Measurements from ENCODE around the gene TMEM240. TPM values are rescaled to one million over a fixed set of nuclear protein-coding genes. Genes with fewer than 3 reads are reported as not detected.

Gene TMEM240
- total RNA-seq, 2 experiments from 2014 or later: 1.2 to 1.3 TPM

DNA sequence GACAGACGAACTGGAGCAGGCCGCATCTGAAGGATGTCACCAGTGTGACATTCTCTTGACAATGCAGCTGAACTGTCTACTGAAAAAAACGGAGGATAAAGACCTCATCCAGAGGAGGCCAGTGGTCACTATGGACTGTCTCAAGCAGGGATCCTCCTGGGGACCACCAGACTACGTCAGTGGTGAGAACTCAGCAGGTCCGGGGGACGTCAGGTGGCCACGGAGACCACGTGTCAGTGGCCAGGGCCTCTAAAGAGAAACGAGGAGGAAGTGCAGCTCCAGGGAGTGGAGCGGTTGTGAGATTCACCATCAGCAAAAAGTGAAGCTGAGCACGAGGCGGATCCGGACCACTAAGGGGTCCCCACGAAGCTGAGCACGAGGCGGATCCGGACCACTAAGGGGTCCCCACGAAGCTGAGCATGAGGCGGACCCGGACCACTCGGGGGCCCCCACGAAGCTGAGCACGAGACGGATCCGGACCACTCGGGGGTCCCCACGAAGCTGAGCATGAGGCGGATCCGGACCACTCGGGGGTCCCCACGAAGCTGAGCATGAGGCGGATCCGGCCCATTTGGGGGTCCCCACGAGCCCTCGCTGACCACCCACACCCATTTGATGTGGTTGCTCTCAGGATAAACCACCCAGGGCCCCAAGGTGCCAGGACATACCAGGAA, 13.5 kb upstream of the TMEM240 start:
- no peak overlapping the region for H3K4me3 Mint-ChIP-seq
- peaks cover 2% of the 10 kb centered on the region for H3K4me1 Mint-ChIP-seq
- no peak overlapping the region for H3K27ac Mint-ChIP-seq
- POLR2A ChIA-PET: no interaction called here
- DNase-seq: no peak
- H3K36me3 Mint-ChIP-seq (ENCODE audit: low read depth): no peaks in the 10 kb centered on the region
- CTCF ChIA-PET: interaction anchor here (0.5 to 1.7 kb wide), 4 partner anchors 33 to 63 kb away, joined by 3 to 5 read pairs (median 4); no protein-coding TSS in a partner anchor
- H3K9me3 Mint-ChIP-seq: no peaks in the 10 kb centered on the region
- no peaks in the 10 kb centered on the region for H3K27me3 Mint-ChIP-seq

DNA sequence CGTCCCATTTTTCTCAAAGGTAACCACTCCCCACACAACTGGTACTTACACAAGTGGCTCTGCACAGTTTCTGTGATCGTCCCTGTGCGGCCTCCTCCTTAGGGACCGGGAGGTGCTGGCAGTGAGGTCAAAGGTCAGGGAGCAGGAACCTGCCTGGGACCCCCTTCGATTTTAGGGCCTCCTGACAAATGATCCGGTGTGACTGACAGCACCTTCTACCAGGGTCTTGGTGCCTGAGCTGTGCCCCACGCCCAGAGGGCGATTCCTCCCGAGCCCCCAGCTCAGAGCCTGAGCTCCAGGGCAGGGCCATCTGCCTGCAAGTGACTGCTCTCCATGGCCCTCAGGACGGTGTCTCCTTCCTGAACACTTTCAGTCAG, 11.8 kb upstream of the TMEM240 start:
- Mint-ChIP-seq H3K4me3 (no peak overlapping the region), H3K36me3 (ENCODE audit: low read depth) (no peaks in the 10 kb centered on the region), H3K9me3 (no peaks in the 10 kb centered on the region), H3K27ac (no peak overlapping the region), H3K4me1 (peaks cover 2% of the 10 kb centered on the region), H3K27me3 (no peaks in the 10 kb centered on the region)
- POLR2A ChIA-PET: no interaction called here
- CTCF ChIA-PET: no interaction called here
- no peak for DNase-seq

DNA sequence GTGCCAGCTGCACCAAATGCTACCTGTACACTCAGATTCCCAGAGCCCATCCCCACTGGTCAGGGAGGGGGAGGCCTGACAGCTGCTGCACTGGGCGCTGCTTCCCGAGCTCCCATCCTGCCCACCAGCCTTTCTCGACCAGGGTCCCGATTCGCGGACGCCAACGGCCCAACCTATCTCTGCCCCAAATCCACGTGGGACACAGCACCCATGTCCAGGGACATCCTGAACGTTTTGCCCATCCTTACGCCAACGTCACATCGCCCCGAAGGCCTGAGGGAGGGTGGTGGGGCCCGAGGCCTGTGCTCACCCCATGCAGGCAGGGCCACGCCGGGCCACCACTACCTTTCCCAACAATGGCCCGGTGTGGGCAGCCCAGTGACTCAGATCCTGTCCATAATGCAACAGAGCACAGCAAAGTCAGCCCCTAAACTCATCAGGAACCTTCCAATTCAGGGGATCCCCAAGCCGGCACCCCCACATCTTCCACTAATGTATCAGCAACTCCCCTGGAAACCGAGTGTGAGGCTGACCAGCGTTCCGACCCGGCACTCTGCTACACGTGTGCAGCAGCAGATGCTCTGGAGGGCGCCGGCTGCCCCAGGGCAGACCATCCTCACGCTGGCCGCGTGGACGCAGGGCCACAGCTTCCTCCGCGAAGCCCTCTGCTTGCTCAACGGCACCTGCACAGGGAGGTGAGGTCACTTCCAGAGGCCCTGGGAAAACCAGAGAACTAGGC, 11.3 kb upstream of the TMEM240 start:
- Mint-ChIP-seq H3K36me3 (ENCODE audit: low read depth) (no peaks in the 10 kb centered on the region), H3K4me3 (no peak overlapping the region), H3K27ac (no peak overlapping the region), H3K4me1 (peaks cover 2% of the 10 kb centered on the region), H3K27me3 (no peaks in the 10 kb centered on the region), H3K9me3 (no peaks in the 10 kb centered on the region)
- CTCF ChIA-PET: interaction anchor here (1.1 kb wide), 1 partner anchor 77 kb away, joined by 3 read pairs; no protein-coding TSS in a partner anchor
- POLR2A ChIA-PET: no interaction called here
- DNase-seq: no peak

DNA sequence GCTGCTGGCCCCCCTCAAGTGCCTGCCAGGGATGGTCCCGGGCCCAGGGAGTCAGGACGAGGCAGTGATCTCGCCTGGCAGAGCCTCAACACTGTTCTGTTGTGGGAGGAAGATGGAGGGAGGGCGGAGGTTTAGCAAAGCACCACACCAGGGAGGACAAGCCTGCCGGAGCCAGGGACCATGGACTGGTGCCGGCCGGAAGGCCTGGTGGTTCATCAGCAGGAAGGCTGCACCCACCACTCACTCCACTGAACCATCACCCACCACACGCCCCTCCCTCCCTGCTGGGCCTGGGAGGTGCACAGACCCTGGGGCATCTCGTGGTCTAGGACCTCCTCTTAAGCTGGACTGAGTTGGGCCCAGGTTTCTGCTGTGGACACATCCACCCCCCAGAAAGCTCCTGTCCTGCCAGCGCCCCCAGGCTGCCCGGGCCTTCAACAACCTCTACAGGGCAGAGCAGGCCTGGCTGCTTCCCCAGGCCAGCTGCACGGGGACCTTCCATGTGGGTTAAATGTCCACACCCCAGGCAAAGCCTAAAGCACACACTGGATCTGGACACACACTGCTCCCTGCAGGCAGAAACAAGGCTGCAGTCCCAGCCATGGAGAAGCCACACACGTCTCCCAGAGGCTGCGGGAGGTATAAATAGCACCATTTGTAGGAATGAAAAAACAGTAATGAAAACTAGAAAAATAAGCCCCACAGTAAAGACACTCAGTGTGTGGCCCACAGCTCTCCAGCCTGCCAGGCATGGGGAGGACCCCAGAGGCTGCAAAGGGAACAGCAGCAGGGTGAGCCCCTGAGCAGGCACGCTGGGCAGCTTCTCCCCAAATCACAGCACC, 10.4 kb upstream of the TMEM240 start:
- ChIA-PET POLR2A (no interaction called here), CTCF (interaction anchor here (1.1 to 1.4 kb wide), 3 partner anchors 15 to 261 kb away, joined by 3 to 5 read pairs (median 4); no protein-coding TSS in a partner anchor)
- Mint-ChIP-seq H3K36me3 (ENCODE audit: low read depth) (no peaks in the 10 kb centered on the region), H3K27ac (no peak overlapping the region), H3K4me3 (no peak overlapping the region), H3K9me3 (no peaks in the 10 kb centered on the region), H3K27me3 (no peaks in the 10 kb centered on the region), H3K4me1 (peaks cover 2% of the 10 kb centered on the region)
- DNase-seq: no peak

DNA sequence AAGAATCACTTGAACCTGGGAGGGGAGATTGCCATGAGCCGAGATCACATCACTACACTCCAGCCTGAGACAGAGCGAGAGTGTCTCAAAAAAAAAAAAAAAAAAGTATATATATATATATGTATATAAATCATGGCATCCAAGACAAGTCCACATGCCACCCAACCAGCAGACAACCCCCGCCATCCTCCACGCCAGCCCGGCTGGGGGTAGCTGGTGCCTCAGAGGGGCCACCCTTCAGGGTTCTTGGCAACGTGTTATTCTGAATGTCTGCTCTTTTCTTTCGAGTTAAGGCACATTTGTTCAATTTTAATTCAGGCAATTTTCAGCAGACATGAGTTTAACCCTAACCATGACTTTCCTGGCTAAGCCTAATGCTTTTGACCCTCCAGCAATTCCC, 9.7 kb upstream of the TMEM240 start:
- peaks cover 2% of the 10 kb centered on the region for H3K36me3 Mint-ChIP-seq (ENCODE audit: low read depth)
- H3K4me3 Mint-ChIP-seq: no peak overlapping the region
- peaks cover 2% of the 10 kb centered on the region for H3K4me1 Mint-ChIP-seq
- no peaks in the 10 kb centered on the region for H3K27me3 Mint-ChIP-seq
- no peak for DNase-seq
- H3K9me3 Mint-ChIP-seq: no peaks in the 10 kb centered on the region
- ChIA-PET CTCF (interaction anchor here (1.2 to 1.4 kb wide), 2 partner anchors 16 to 260 kb away, joined by 4 to 5 read pairs; no protein-coding TSS in a partner anchor), POLR2A (no interaction called here)
- no peak overlapping the region for H3K27ac Mint-ChIP-seq

DNA sequence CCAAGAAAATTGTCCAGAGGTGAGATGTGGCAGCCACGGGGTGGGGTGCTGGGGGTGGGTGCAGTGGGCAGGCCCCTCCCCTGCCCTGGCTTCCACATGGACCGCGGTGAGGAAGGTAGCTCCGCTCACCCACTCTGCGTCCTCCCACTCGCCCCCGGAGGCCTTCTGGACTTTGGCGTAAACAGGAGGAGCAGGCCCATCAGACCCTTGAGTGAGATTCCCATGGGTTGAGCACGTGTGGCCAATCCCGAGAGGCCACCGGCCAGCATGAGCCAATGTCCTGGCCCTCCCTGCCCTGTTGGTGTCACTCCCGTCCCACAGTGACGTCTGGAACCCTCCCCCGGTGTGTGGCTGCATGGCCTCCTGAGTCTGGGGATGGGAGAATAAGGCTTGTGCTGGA, 8.2 kb upstream of the TMEM240 start:
- H3K9me3 Mint-ChIP-seq: no peaks in the 10 kb centered on the region
- no peak overlapping the region for H3K27ac Mint-ChIP-seq
- H3K4me1 Mint-ChIP-seq: no peaks in the 10 kb centered on the region
- H3K36me3 Mint-ChIP-seq (ENCODE audit: low read depth): peaks cover 2% of the 10 kb centered on the region
- H3K27me3 Mint-ChIP-seq: no peaks in the 10 kb centered on the region
- CTCF ChIA-PET: no interaction called here
- DNase-seq: no peak
- POLR2A ChIA-PET: no interaction called here
- H3K4me3 Mint-ChIP-seq: no peak overlapping the region

DNA sequence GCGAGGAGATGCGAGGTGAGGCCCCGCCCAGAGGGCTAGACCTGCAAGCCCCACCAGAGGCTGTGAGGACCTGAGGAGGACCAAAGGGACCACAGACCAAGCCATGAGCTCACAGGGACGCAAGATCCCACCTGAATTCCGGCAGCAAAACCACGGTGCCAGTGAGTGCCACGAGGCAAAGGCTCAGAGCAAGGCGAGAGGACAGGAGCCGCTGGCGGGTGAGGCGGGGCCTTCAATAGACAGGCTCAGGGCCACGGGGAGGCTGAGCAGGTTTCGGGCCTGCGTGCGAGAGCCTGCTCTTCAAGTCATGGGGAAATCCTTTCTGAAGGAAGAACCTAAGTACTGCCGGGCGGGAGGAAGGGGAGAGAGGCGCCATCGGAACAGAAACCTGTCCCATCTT, 7.1 kb upstream of the TMEM240 start:
- H3K27me3 Mint-ChIP-seq: no peaks in the 10 kb centered on the region
- POLR2A ChIA-PET: no interaction called here
- H3K4me1 Mint-ChIP-seq: no peaks in the 10 kb centered on the region
- peak overlapping the region; percentile 54 for H3K27ac Mint-ChIP-seq
- H3K4me3 Mint-ChIP-seq: no peak overlapping the region
- H3K9me3 Mint-ChIP-seq: no peaks in the 10 kb centered on the region
- H3K36me3 Mint-ChIP-seq (ENCODE audit: low read depth): peaks cover 7% of the 10 kb centered on the region
- CTCF ChIA-PET: no interaction called here
- DNase-seq: no peak

DNA sequence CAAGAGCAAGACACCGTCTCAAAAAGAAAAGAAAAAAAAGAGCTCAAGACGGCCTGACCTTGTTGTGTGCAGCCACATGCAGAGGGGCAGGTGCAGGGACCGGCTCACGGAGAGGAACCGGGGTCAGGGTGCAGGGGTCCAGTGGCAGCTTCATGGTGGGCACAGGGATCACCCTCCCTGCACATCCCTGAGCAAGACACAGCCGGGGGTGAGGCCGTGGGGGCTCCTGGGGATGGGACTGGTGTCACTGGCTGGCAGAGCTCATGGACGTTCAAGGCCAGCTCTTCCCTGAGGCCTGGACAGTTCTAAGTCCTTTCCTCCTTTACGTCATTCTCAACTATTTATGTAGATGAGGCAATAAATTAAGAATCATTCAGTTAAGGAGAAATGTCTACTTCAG, 6.6 kb upstream of the TMEM240 start:
- H3K27me3 Mint-ChIP-seq: no peaks in the 10 kb centered on the region
- ChIA-PET CTCF (no interaction called here), POLR2A (no interaction called here)
- H3K36me3 Mint-ChIP-seq (ENCODE audit: low read depth): peaks cover 7% of the 10 kb centered on the region
- H3K27ac Mint-ChIP-seq: peak overlapping the region; percentile 54
- DNase-seq: no peak
- no peak overlapping the region for H3K4me3 Mint-ChIP-seq
- no peaks in the 10 kb centered on the region for H3K9me3 Mint-ChIP-seq
- no peaks in the 10 kb centered on the region for H3K4me1 Mint-ChIP-seq

DNA sequence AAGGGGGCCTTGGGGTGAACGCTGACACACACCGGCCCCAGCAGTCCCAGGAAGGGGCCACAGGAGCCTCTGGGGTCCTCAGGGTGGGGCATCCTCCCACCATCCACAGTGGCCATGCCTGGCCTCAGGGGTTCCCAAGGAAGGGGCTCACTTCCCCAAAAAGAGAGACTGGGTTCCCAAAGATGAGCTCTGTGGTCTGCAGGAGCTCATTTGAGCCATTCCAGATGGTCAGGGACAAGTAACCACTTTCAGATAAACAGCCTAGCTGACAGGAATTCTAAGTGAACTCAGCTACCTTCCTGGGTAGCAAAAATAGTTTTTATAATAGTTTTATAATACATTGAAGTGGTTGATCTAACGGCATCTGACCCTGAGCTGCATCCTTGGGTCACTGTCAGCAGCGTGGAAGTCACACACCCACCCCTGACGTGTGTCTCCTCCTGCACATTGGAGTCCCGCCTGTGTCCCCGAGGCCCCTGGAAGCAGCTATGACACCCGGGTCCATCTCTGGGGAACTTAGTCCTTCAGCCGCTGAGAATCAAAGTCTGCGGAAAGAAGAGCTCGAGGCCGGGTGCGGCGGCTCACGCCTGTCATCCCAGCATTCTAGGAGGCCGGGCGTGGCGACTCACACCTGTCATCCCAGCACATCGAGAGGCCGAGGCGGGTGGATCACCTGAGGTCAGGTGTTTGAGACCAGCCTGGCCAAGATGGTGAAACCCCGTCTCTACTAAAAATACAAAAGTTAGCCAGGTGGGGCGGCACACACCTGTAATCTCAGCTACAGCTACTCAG, 5.7 kb upstream of the TMEM240 start:
- DNase-seq: no peak
- H3K36me3 Mint-ChIP-seq (ENCODE audit: low read depth): peaks cover 10% of the 10 kb centered on the region
- CTCF ChIA-PET: interaction anchor here (1.1 to 1.5 kb wide), 3 partner anchors 9 to 12 kb away, joined by 3 to 4 read pairs (median 4); no protein-coding TSS in a partner anchor
- no peak overlapping the region for H3K4me3 Mint-ChIP-seq
- H3K27me3 Mint-ChIP-seq: no peaks in the 10 kb centered on the region
- no peaks in the 10 kb centered on the region for H3K9me3 Mint-ChIP-seq
- peaks cover 3% of the 10 kb centered on the region for H3K4me1 Mint-ChIP-seq
- POLR2A ChIA-PET: no interaction called here
- H3K27ac Mint-ChIP-seq: no peak overlapping the region

DNA sequence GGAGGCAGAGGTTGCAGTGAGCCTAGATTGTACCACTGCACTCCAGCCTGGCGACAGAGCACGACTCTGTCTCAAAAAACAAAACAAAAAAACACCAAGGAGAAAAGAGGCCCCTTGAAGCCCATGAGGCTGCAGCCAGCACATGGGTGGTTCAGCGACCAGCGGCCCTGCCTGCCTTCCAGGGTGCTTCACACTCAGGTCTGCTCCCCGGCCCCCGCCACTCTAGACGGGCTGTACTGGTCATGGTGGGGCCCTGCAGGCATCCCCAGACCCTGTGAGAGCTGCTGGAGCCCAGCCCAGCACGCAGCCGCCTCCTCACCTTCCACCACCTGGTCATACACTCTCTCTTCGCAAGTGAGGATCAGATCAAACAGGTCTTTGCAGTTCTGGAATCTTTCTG, 4.1 kb upstream of the TMEM240 start:
- Mint-ChIP-seq H3K27ac (no peak overlapping the region), H3K9me3 (no peaks in the 10 kb centered on the region), H3K27me3 (no peaks in the 10 kb centered on the region), H3K36me3 (ENCODE audit: low read depth) (peaks cover 10% of the 10 kb centered on the region), H3K4me3 (no peak overlapping the region), H3K4me1 (peaks cover 3% of the 10 kb centered on the region)
- CTCF ChIA-PET: interaction anchor here (1.2 kb wide), 1 partner anchor 11 kb away, joined by 4 read pairs; no protein-coding TSS in a partner anchor
- no peak for DNase-seq
- POLR2A ChIA-PET: no interaction called here

DNA sequence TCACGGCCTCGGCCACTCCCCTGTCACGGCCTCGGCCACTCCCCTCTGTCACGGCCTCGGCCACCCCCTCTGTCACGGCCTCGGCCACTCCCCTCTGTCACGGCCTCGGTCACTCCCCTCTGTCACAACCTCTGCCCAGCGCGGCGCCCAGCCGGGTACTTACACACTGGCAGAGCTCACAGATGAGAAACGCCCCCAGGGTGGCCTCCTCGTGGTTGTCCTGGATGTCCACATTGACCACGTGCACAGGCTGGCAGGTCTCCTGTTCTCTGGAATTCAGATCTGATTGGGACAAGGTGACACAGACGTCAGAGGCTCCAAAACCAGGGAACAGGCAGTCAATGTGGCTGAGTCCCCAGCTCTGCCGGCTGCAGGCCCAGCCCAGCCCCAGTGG, 3.3 kb upstream of the TMEM240 start:
- CTCF ChIA-PET: no interaction called here
- Mint-ChIP-seq H3K27ac (no peak overlapping the region), H3K36me3 (ENCODE audit: low read depth) (peaks cover 10% of the 10 kb centered on the region), H3K27me3 (no peaks in the 10 kb centered on the region), H3K9me3 (no peaks in the 10 kb centered on the region), H3K4me3 (no peak overlapping the region), H3K4me1 (peaks cover 4% of the 10 kb centered on the region)
- POLR2A ChIA-PET: no interaction called here
- DNase-seq: no peak

DNA sequence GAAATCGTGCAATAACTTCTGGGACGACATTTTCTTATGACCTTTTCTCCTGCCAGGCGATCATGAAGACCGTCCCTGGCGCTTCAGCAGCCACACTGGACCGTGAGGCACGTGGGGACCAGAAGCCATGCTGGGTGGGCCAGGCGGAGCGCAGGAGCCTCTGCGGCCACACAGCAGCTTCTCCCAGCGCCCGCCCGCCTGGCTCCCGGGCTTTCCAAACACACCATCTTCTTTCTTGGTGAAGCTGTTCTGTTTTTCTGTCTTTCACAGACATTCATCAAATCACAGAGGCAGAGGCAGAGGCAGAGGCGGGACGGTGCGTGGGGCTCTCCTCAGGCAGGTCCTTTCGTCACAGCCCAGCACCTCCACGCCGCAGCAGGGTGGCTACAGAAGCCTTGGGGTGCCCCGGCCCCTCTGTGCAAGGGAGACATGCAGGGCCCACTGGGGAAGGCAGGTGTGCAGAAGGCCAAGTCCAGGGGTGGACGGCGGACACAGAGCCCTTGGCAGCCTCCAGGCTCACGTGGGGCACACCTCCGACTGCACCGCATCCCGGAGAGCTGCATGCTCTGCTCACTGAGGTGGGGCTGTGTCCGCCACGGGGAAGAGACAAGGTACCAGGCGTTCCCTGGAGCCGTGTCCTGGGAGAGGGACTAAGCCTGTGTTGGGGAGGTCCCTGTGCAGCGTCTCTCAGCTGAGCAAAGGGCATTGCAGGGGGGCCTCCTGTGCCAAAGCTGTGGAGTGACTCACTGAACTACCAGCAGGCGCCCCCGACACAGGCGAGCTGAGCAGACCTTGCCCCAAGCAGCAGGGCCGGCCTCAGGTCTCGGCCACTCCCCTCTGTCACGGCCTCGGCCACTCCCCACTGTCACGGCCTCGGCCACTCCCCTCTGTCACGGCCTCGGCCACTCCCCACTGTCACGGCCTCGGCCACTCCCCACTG, 2.6 kb upstream of the TMEM240 start:
- no peak overlapping the region for H3K4me3 Mint-ChIP-seq
- no peak overlapping the region for H3K27ac Mint-ChIP-seq
- no peaks in the 10 kb centered on the region for H3K9me3 Mint-ChIP-seq
- ChIA-PET CTCF (no interaction called here), POLR2A (no interaction called here)
- no peak for DNase-seq
- no peaks in the 10 kb centered on the region for H3K27me3 Mint-ChIP-seq
- H3K36me3 Mint-ChIP-seq (ENCODE audit: low read depth): peaks cover 10% of the 10 kb centered on the region
- H3K4me1 Mint-ChIP-seq: peaks cover 4% of the 10 kb centered on the region
